Measurements from ENCODE around the gene ZNF805. TPM values are rescaled to one million over a fixed set of nuclear protein-coding genes. Genes with fewer than 3 reads are reported as not detected.
"Not testable (repeated sequence)": the region's sequence is repeated elsewhere in the genome, so short reads cannot be mapped to it uniquely, and the experiment has no call there.

The ZNF805 gene
- total RNA-seq, 2 donors from 2014 or later, result 9.1 to 16.7 TPM

DNA sequence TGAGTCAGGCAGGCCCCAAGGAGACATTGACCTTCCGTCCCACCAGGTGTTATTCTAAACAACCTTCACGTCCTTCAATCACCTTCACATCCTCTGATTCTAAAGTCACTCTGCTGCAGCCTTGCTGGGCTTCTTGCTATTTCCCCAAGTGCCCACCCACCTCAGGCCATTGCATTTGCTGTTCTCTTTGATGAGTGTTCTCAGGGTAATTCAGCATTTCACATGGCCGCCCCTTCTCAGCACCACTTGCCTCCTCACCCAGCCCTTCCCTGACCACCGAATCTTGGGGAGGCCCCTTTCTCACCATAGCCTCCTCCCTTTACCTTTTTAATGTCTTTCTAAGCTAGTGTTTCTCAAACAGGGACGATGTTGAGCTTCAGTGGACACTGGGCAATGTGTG is 4.6 kb downstream of the ZNF805 start:
- Mint-ChIP-seq H3K4me3 (no peak overlapping the region), H3K27ac (peak overlapping the region; percentile 22), H3K27me3 (no peaks in the 10 kb centered on the region), H3K4me1 (peaks cover 12% of the 10 kb centered on the region), H3K36me3 (ENCODE audit: low read depth) (peaks cover 67% of the 10 kb centered on the region), H3K9me3 (no peaks in the 10 kb centered on the region)
- no peak for ATAC-seq (replicated peaks)

DNA sequence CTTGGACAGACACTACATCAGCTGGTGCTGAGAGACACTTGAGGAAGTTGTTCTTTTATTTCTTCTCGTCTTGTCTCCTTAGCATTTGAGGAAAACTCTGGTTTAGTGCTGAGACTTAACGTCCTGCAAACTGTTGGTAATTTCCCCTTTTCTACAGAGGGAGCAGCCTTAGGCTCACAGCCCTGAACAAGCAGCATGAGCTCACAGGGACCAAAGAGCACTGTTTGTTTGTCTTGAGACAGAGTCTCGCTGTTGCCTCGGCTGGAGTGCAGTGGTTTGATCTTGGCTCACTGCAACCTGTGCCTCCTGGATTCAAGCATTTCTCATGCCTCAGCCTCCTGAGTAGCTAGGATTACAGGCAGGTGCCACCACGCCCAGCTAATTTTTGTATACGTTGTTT is 5.5 kb downstream of the ZNF805 start:
- no peaks in the 10 kb centered on the region for H3K9me3 Mint-ChIP-seq
- no peaks in the 10 kb centered on the region for H3K27me3 Mint-ChIP-seq
- peaks cover 12% of the 10 kb centered on the region for H3K4me1 Mint-ChIP-seq
- H3K4me3 Mint-ChIP-seq, result no peak overlapping the region
- no peak overlapping the region for H3K27ac Mint-ChIP-seq
- no peak for ATAC-seq (replicated peaks)
- peaks cover 76% of the 10 kb centered on the region for H3K36me3 Mint-ChIP-seq (ENCODE audit: low read depth)

GRCh38 chr19:57248646-57249045 is 8.2 kb downstream of the ZNF805 start:
- H3K36me3 Mint-ChIP-seq (ENCODE audit: low read depth), result peaks cover 100% of the 10 kb centered on the region
- no peak for ATAC-seq (replicated peaks)
- no peaks in the 10 kb centered on the region for H3K27me3 Mint-ChIP-seq
- H3K27ac Mint-ChIP-seq, result no peak overlapping the region
- H3K9me3 Mint-ChIP-seq, result no peaks in the 10 kb centered on the region
- H3K4me1 Mint-ChIP-seq, result peaks cover 2% of the 10 kb centered on the region
- no peak overlapping the region for H3K4me3 Mint-ChIP-seq

DNA sequence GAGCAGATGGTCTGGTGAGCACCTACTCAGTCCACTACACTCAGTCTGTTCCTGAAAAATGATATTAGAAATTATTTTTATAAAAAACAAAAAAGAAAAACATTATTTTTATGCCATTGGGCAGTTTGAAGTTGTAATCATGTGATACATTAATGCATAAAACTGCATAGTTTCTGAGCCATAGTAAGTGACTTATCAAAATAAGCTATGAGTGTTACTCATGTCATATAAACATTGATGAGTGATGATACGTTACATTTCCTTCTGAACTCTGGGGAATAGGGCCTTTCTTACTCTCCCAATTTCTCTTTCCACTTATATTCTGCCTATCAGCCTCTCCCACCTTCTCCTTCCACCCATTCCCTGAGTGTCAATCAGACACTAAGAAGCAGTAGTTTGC is 8.9 kb downstream of the ZNF805 start:
- H3K27ac Mint-ChIP-seq, result no peak overlapping the region

DNA sequence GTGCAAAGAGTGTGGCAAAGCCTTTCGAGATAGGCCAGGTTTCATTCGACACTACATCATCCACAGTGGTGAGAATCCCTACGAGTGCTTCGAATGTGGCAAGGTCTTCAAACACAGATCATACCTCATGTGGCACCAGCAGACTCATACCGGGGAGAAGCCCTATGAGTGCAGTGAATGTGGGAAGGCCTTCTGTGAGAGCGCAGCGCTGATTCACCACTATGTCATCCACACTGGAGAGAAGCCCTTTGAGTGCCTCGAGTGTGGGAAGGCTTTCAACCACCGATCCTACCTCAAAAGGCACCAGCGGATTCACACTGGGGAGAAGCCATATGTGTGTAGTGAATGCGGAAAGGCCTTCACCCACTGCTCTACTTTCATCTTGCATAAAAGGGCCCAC is 13.3 kb downstream of the ZNF805 start:
- peaks cover 94% of the 10 kb centered on the region for H3K36me3 Mint-ChIP-seq (ENCODE audit: low read depth)
- not testable (repeated sequence) for H3K27ac Mint-ChIP-seq, H3K27me3 Mint-ChIP-seq, H3K9me3 Mint-ChIP-seq, H3K4me3 Mint-ChIP-seq, H3K4me1 Mint-ChIP-seq
- peak; percentile 98 for ATAC-seq (replicated peaks)

More for the DNA sequence above, 8.9 kb downstream of the ZNF805 start:
- H3K4me3 Mint-ChIP-seq, result no peak overlapping the region
- H3K4me1 Mint-ChIP-seq, result no peaks in the 10 kb centered on the region
- peaks cover 100% of the 10 kb centered on the region for H3K36me3 Mint-ChIP-seq (ENCODE audit: low read depth)
- ATAC-seq (replicated peaks), result no peak
- H3K27me3 Mint-ChIP-seq, result no peaks in the 10 kb centered on the region
- no peaks in the 10 kb centered on the region for H3K9me3 Mint-ChIP-seq

DNA sequence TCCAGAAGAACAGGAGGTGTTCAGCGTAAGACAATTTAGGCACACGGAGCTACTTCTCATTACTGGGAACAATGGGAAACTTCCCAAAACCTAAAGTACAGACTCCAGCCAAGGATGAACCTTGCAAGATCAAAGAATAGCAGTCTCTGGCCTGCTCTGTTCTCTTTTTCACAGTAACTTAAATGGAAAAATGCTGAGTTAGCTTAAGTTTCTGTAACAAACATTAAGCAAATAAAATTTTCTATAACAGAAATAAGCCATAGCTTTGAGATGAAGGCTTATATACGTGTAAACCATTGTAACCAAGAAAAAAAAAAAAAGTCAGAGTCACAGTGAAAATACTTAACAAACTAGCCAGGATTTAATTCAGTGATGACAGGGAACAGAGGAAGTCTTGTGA is 21.6 kb downstream of the ZNF805 start:
- no peak overlapping the region for H3K4me3 Mint-ChIP-seq
- ATAC-seq (replicated peaks), result no peak
- peaks cover 14% of the 10 kb centered on the region for H3K9me3 Mint-ChIP-seq
- no peaks in the 10 kb centered on the region for H3K27me3 Mint-ChIP-seq
- H3K36me3 Mint-ChIP-seq (ENCODE audit: low read depth), result peaks cover 48% of the 10 kb centered on the region
- peaks cover 6% of the 10 kb centered on the region for H3K4me1 Mint-ChIP-seq
- no peak overlapping the region for H3K27ac Mint-ChIP-seq

DNA sequence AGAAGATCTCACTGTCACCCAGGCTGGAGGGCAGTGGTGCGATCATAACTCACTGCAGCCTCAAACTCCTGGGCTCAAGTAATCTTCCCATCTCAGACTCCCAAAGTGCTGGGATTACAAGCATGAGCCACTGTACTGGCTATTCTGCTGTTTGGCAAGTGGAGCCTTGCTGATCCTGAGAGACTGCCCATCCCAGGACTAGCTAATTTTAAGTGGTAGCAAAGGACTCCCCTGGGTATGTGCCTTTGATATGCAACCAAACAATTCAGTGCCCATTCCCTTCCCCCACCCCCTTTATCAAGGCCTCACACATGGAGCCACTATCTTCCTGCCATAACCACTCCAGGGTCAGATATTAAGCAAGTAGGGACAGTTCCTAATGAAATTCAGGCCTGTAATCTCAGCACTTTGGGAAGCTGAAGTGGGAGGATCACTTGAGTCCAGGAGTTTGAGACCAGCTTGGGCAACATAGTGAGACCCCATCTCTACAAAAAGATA is 22.9 kb downstream of the ZNF805 start:
- H3K4me3 Mint-ChIP-seq, result no peak overlapping the region
- H3K4me1 Mint-ChIP-seq, result peaks cover 6% of the 10 kb centered on the region
- H3K27me3 Mint-ChIP-seq, result no peaks in the 10 kb centered on the region
- no peak for ATAC-seq (replicated peaks)
- peaks cover 17% of the 10 kb centered on the region for H3K9me3 Mint-ChIP-seq
- H3K36me3 Mint-ChIP-seq (ENCODE audit: low read depth), result peaks cover 43% of the 10 kb centered on the region
- no peak overlapping the region for H3K27ac Mint-ChIP-seq

DNA sequence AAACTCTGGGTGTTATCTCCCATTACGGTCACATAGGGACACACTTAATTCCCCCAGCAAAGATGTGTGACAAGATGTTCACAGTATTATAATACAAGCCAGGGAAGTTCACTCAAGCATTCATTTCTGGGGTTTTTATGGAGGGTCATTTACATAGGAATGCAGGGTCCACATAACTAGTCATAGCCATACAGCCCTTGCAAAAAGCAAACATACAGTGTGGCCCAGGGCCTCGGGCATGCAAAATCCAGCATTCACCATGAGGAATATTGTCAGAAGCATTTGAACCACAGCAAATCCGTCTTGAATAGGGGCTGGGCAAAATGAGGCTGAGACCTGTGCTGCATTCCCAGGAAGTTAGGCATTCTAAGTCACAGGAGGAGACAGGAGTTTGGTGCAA is 26.9 kb downstream of the ZNF805 start:
- Mint-ChIP-seq H3K4me1 (peaks cover 20% of the 10 kb centered on the region), H3K27me3 (no peaks in the 10 kb centered on the region), H3K27ac (no peak overlapping the region), H3K9me3 (peaks cover 14% of the 10 kb centered on the region), H3K4me3 (no peak overlapping the region), H3K36me3 (ENCODE audit: low read depth) (peaks cover 21% of the 10 kb centered on the region)
- no peak for ATAC-seq (replicated peaks)

DNA sequence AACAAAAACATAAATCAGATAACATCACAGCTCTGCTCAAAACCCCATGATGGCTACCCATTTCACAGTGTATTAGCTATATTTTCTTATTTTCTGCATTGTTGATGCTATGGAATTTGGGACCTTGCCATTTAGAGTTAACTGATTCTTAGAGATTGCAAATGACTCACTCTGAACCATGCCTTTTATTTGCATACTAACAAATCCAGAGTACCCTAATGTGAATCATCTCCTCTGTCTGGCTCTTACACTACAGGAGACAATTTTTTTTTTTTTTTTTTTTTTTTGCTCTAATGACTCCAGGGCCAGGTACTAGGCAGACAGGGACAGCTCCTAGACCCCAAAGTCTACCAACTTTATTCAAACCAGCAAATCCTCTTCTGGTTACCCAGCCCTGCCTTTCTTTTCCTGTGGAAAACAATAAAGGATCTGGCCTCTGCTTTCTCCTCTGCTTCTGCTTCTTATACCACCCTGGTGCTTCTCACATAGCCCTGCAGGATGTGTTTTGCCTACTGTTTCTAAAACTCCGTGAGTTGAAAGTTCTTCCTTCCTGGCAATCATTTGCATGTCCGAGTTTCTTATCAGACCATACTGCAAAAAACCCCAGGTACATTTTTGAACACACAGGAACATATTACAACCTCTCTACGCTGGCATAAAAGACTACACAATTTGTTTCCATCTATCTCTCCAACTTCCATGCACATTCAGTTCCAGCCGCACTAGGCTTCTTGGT is 29.3 kb downstream of the ZNF805 start:
- H3K36me3 Mint-ChIP-seq (ENCODE audit: low read depth), result peaks cover 38% of the 10 kb centered on the region
- peak overlapping the region; percentile 20 for H3K4me3 Mint-ChIP-seq
- peak; percentile 79 for ATAC-seq (replicated peaks)
- peaks cover 11% of the 10 kb centered on the region for H3K9me3 Mint-ChIP-seq
- no peaks in the 10 kb centered on the region for H3K27me3 Mint-ChIP-seq
- peak overlapping the region; percentile 61 for H3K27ac Mint-ChIP-seq
- peaks cover 24% of the 10 kb centered on the region for H3K4me1 Mint-ChIP-seq

DNA sequence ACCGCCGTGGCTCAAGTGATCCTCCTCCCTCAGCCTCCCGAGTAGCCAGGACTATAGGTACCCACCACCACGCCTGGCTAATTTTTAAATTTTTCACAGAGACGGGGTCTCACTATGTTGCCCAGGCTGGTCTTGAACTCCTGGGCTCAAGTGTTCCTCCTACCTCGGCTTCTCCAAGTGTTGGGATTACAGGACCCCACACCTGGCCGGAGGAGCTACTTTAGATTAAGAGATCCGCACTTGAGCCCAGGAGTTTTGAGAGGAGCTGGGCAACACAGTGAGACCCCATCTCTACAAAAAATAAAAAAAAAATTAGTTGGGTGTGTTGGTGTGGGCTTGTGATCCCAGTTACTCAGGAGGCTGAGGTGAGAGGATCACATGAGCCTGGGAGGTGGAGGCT is 30.8 kb downstream of the ZNF805 start:
- H3K27ac Mint-ChIP-seq, result no peak overlapping the region
- no peak overlapping the region for H3K4me3 Mint-ChIP-seq
- peaks cover 24% of the 10 kb centered on the region for H3K4me1 Mint-ChIP-seq
- peaks cover 8% of the 10 kb centered on the region for H3K9me3 Mint-ChIP-seq
- ATAC-seq (replicated peaks), result no peak
- H3K36me3 Mint-ChIP-seq (ENCODE audit: low read depth), result peaks cover 52% of the 10 kb centered on the region
- no peaks in the 10 kb centered on the region for H3K27me3 Mint-ChIP-seq

- Mint-ChIP-seq H3K9me3 (no peaks in the 10 kb centered on the region), H3K27ac (peak overlapping the region; percentile 89), H3K36me3 (ENCODE audit: low read depth) (peaks cover 52% of the 10 kb centered on the region), H3K27me3 (no peaks in the 10 kb centered on the region), H3K4me1 (peaks cover 18% of the 10 kb centered on the region), H3K4me3 (peak overlapping the region; percentile 56)
- ATAC-seq (replicated peaks), result no peak
Observed at GRCh38 chr19:57273014-57273413, 32.6 kb downstream of the ZNF805 start.

- peaks cover 8% of the 10 kb centered on the region for H3K4me1 Mint-ChIP-seq
- H3K9me3 Mint-ChIP-seq, result no peaks in the 10 kb centered on the region
- ATAC-seq (replicated peaks), result no peak
- H3K4me3 Mint-ChIP-seq, result no peak overlapping the region
- no peaks in the 10 kb centered on the region for H3K27me3 Mint-ChIP-seq
- no peak overlapping the region for H3K27ac Mint-ChIP-seq
- H3K36me3 Mint-ChIP-seq (ENCODE audit: low read depth), result peaks cover 39% of the 10 kb centered on the region
Observed at GRCh38 chr19:57276430-57276829, 36.0 kb downstream of the ZNF805 start.

DNA sequence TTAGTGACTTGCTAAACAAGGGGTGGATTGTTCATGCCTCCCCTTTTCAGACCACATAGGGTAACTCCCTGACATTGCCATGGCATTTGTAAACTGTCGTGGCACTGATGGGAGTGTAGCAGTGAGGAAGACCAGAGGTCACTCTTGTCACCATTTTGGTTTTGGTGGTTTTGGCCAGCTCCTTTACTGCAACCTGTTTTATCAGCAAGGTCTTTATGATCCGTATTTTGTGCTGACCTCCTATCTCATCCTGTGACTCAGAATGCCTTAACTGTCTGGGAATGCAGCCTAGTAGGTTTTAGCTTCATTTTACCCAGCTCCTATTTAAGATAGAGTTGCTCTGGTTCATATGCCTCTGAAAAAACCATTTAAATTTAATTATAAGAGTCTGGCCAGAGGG is 38.0 kb downstream of the ZNF805 start:
- H3K4me3 Mint-ChIP-seq; H3K27me3 Mint-ChIP-seq; ATAC-seq (replicated peaks); H3K9me3 Mint-ChIP-seq: not testable (repeated sequence)
- peaks cover 31% of the 10 kb centered on the region for H3K36me3 Mint-ChIP-seq (ENCODE audit: low read depth)
- H3K4me1 Mint-ChIP-seq, result peaks cover 12% of the 10 kb centered on the region
- H3K27ac Mint-ChIP-seq, result peak overlapping the region; percentile 52

GRCh38 chr19:57279418-57280164 is 39.2 kb downstream of the ZNF805 start:
- H3K4me3 Mint-ChIP-seq, result no peak overlapping the region
- H3K36me3 Mint-ChIP-seq (ENCODE audit: low read depth), result peaks cover 22% of the 10 kb centered on the region
- peak; percentile 74 for ATAC-seq (replicated peaks)
- no peaks in the 10 kb centered on the region for H3K27me3 Mint-ChIP-seq
- H3K9me3 Mint-ChIP-seq, result no peaks in the 10 kb centered on the region
- no peak overlapping the region for H3K27ac Mint-ChIP-seq
- peaks cover 10% of the 10 kb centered on the region for H3K4me1 Mint-ChIP-seq

All from activated T-helper 17 cell treated with anti-CD3 and anti-CD28 coated beads, Interleukin-2, amount 50 U/mL, for 72 hours (primary cell).